A549 (cell line): ENCODE measurements around the gene LRPPRC. TPM values are rescaled to one million over a fixed set of nuclear protein-coding genes. Genes with fewer than 3 reads are reported as not detected.

ENCODE experiments used
- ATAC-seq, 2 experiments: fragments of 200-7000 bp in 1 of 2; fragments of >200 bp in 1 of 2; cut with Nextera tagmentation in 1 of 2; cut with Tn5 transposase in 1 of 2; 3 replicates each; pipeline versions ENCODE4 v1.8.0 to v1.9.1; 2018 to 2020; ENCODE audit warnings: mild to moderate bottlenecking in 1 of 2, moderate library complexity in 1 of 2
- CTCF ChIA-PET: fragments of 300-600 bp; sonication (Branson Sonifier 250); formaldehyde crosslinking; extraction: SDS; loops from one replicate; lab custom pipeline; 2021; ENCODE audit warnings: antibody characterized with exemption, inconsistent platforms; lab: Yijun Ruan, JAX
- POLR2A ChIA-PET: fragments of 350-600 bp; formaldehyde crosslinking; extraction: SDS; loops from one replicate; lab custom pipeline; 2021; ENCODE audit warnings: antibody characterized with exemption, inconsistent platforms; lab: Yijun Ruan, JAX
- DNase-seq, 2 experiments: peaks; one replicate each; pipeline versions ENCODE4 v3.0.0 to v3.0.0-alpha.2; 2011 to 2016; ENCODE audit warnings: low read depth in 1 of 2, low spot score in 1 of 2
- FAIRE-seq: peaks from 2 replicates; lab custom pipeline; 2011; peaks lifted over from hg19 to GRCh38; lab: Jason Lieb, UNC
- H3K27ac ChIP-seq, 2 experiments: fragments of >200 bp; sonication (Bioruptor Twin); formaldehyde crosslinking; 3 replicates each; pipeline ENCODE4 v1.5.1; 2016 to 2017
- H3K4me1 ChIP-seq: fragments of >200 bp; sonication (Bioruptor Twin); formaldehyde crosslinking; 3 replicates; pipeline ENCODE4 v1.6.1; 2016
- H3K4me2 ChIP-seq: fragments of >200 bp; sonication (Bioruptor Twin); formaldehyde crosslinking; 3 replicates; pipeline ENCODE4 v1.6.1; 2016
- H3K4me3 ChIP-seq: fragments of >200 bp; sonication (Bioruptor Twin); formaldehyde crosslinking; 3 replicates; pipeline ENCODE4 v1.5.1; 2016
- H3K9me3 ChIP-seq: fragments of >200 bp; sonication (Bioruptor Twin); formaldehyde crosslinking; 3 replicates; pipeline ENCODE4 v1.6.1; 2016
- CBX8 ChIP-seq: fragments of 200-600 bp; sonication (generic); IDR thresholded peaks from 2 replicates; pipeline ENCODE4 v1.6.1; 2016
- CEBPB ChIP-seq, 2 experiments: fragments of >200 bp in 1 of 2; sonication (Bioruptor Twin) in 1 of 2; formaldehyde crosslinking in 1 of 2; IDR thresholded peaks; 2 replicates each; pipeline ENCODE4 v1.6.1; 2012 to 2016
- CHD4 ChIP-seq: fragments of 200-600 bp; sonication (generic); IDR thresholded peaks from 2 replicates; pipeline ENCODE4 v1.6.1; 2016; ENCODE audit warnings: antibody characterized with exemption, mild to moderate bottlenecking, borderline replicate concordance
- EHMT2 ChIP-seq: fragments of 200-600 bp; sonication (generic); IDR thresholded peaks from 2 replicates; pipeline ENCODE4 v1.6.1; 2016; ENCODE audit warnings: antibody characterized with exemption, low read depth, mild to moderate bottlenecking, moderate library complexity
- EP300 ChIP-seq, 2 experiments: fragments of >200 bp; sonication (Bioruptor Twin); formaldehyde crosslinking; IDR thresholded peaks; 2 replicates in 1 of 2; 3 replicates in 1 of 2; pipeline ENCODE4 v1.6.1; 2016 to 2017
- FOSL2 ChIP-seq, 2 experiments: fragments of 450-650 bp in 1 of 2; fragments of >200 bp in 1 of 2; sonication (Bioruptor Twin) in 1 of 2; formaldehyde crosslinking; IDR thresholded peaks; 2 replicates each; pipeline versions ENCODE4 v1.5.0 to v1.6.1; 2016 to 2020; ENCODE audit warnings: mild to moderate bottlenecking in 1 of 2, moderate library complexity in 1 of 2
- FOXS1 ChIP-seq: fragments of 250-450 bp; sonication (Bioruptor Pico); IDR thresholded peaks from 2 replicates; pipeline ENCODE4 v1.5.0; 2020; ENCODE audit warnings: mild to moderate bottlenecking, moderate library complexity
- HDAC2 ChIP-seq: fragments of 200-600 bp; sonication (generic); IDR thresholded peaks from 2 replicates; pipeline ENCODE4 v1.6.1; 2016
- HOXB5 ChIP-seq: fragments of 250-450 bp; sonication (Bioruptor Pico); IDR thresholded peaks from 2 replicates; pipeline ENCODE4 v1.5.0; 2020; ENCODE audit warnings: mild to moderate bottlenecking, moderate library complexity
- JUNB ChIP-seq: fragments of >200 bp; sonication (Bioruptor Twin); formaldehyde crosslinking; IDR thresholded peaks from 2 replicates; pipeline ENCODE4 v1.6.1; 2016
- KDM1A ChIP-seq: fragments of 200-600 bp; sonication (generic); IDR thresholded peaks from 2 replicates; pipeline ENCODE4 v1.6.1; 2016; ENCODE audit warnings: low read depth, mild to moderate bottlenecking
- MAFK ChIP-seq: fragments of 450-650 bp; IDR thresholded peaks from 2 replicates; pipeline ENCODE4 v1.6.1; 2014; ENCODE audit not compliant: partially characterized antibody
- MAZ ChIP-seq: fragments of 150-350 bp; IDR thresholded peaks from 2 replicates; pipeline ENCODE4 v1.6.1; 2014; ENCODE audit warnings: antibody characterized with exemption, low read depth, low read length, borderline replicate concordance
- MYC ChIP-seq: IDR thresholded peaks from 2 replicates; pipeline ENCODE4 v1.6.1; 2012; ENCODE audit warnings: mild to moderate bottlenecking, inconsistent platforms, low read length, improper control_type of control experiment, borderline replicate concordance
- NFE2L2 ChIP-seq: fragments of 150-350 bp; conservative IDR thresholded peaks from 2 replicates; pipeline ENCODE4 v1.6.1; 2014; ENCODE audit warnings: low read length
- PHF8 ChIP-seq: fragments of 200-600 bp; sonication (generic); IDR thresholded peaks from 2 replicates; pipeline ENCODE4 v1.6.1; 2016; ENCODE audit warnings: low read depth, mild to moderate bottlenecking, antibody characterized with exemption, moderate library complexity, borderline replicate concordance
- POLR2A ChIP-seq: IDR thresholded peaks from 2 replicates; pipeline ENCODE4 v1.6.1; 2012; ENCODE audit warnings: mild to moderate bottlenecking, low read length
- POLR2AphosphoS2 ChIP-seq: conservative IDR thresholded peaks from 2 replicates; pipeline ENCODE4 v1.6.1; 2012; ENCODE audit warnings: low read length, improper control_type of control experiment, inconsistent platforms
- RARB ChIP-seq: fragments of 250-450 bp; sonication (Bioruptor Pico); IDR thresholded peaks from 2 replicates; pipeline ENCODE4 v1.8.0; 2021; ENCODE audit warnings: mild to moderate bottlenecking, moderate library complexity
- ZC3H11A ChIP-seq: fragments of 450-650 bp; IDR thresholded peaks from 2 replicates; pipeline ENCODE4 v1.6.1; 2014; ENCODE audit warnings: antibody characterized with exemption, mild to moderate bottlenecking
- ZNF302 ChIP-seq: fragments of 250-450 bp; sonication (Bioruptor Pico); IDR thresholded peaks from 2 replicates; pipeline ENCODE4 v1.9.0; 2021; ENCODE audit warnings: inconsistent platforms, mild to moderate bottlenecking, moderate library complexity
- WGBS: methylation state at CpG from one replicate; pipeline ENCODE4 v1.1.6; 2017; ENCODE audit errors: missing lambda C conversion rate; 5-methylcytosine and 5-hydroxymethylcytosine counted together
- polyA plus RNA-seq, 4 experiments: library from polyadenylated mRNA; depleted of rRNA in 3 of 4; stranded (reverse); fragments of >200 nt; fragmentation: RNase III in 1 of 4; extraction: RNeasy Plus Mini Kit Qiagen cat#74134 plus additional on column Dnase treatment in 1 of 4; gene quantifications; 2 replicates in 3 of 4; 3 replicates in 1 of 4; pipeline ENCODE4 v1.2.3, GENCODE V29; 2011 to 2017
- TF ChIP-seq, protein P1 (sequence below): fragments of 250-450 bp; sonication (Bioruptor Pico); IDR thresholded peaks from 2 replicates; pipeline ENCODE4 v1.5.0; 2020; ENCODE audit warnings: low read depth, mild to moderate bottlenecking, moderate library complexity
- TF ChIP-seq, protein P2 (sequence below): fragments of 250-450 bp; sonication (Bioruptor Pico); IDR thresholded peaks from 2 replicates; pipeline ENCODE4 v1.5.0; 2021; ENCODE audit warnings: mild to moderate bottlenecking, moderate library complexity, borderline replicate concordance
- TF ChIP-seq, protein P3 (sequence below): fragments of >200 bp; sonication (Bioruptor Twin); formaldehyde crosslinking; IDR thresholded peaks from 2 replicates; pipeline ENCODE4 v1.6.1; 2016
- TF ChIP-seq, protein P4 (sequence below): fragments of >200 bp; sonication (Bioruptor Twin); formaldehyde crosslinking; IDR thresholded peaks from 3 replicates; pipeline ENCODE4 v1.6.1; 2016
- TF ChIP-seq, protein P5 (sequence below): IDR thresholded peaks from 2 replicates; pipeline ENCODE4 v1.6.1; 2012; ENCODE audit warnings: low read depth, borderline replicate concordance
- TF ChIP-seq, protein P6 (sequence below): fragments of 450-650 bp; IDR thresholded peaks from 2 replicates; pipeline ENCODE4 v1.6.1; 2014; ENCODE audit warnings: antibody characterized with exemption
- TF ChIP-seq, protein P7 (sequence below): IDR thresholded peaks from 2 replicates; pipeline ENCODE4 v1.6.1; 2012

The LRPPRC gene
- polyA plus RNA-seq, 2 of the 4 experiments (the other 2 are of a cell fraction) = 84.6 to 269 TPM

DNA sequence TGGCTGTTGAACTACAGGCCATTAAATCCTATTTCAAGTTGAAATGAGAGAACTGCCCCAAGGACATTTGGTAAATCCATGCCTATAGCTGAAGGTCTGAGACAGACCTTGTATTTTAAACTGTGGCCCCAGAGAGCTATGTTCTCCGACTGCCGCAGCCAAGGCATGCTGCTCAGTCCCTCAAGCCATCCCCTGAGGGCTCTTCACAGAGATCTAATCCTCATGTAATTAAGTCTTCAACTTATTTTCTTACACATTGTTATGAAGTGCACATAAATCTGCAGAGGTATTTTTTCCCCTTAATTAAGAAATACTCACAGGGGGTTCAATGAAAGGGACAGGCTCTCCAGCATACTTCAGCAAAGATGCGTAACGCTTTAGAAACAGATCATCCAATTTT lies 106.4 kb downstream of the LRPPRC start:
- POLR2A ChIA-PET = no interaction called here
- DNase-seq = no peak
- no peak overlapping the region for H3K4me2 ChIP-seq
- 99% methylated on average over 4 of the region's 4 CpGs for WGBS
- TF ChIP-seq CHD4 = no peak
- no peak for TF ChIP-seq JUNB
- no peak for TF ChIP-seq ZNF302 (CRISPR knock-in tag)
- TF ChIP-seq, all 56 proteins: peak for 0
- FAIRE-seq (no peak), ATAC-seq (no peak)
- Histone ChIP-seq H3K4me3 (no peak overlapping the region), H3K4me1 (no peaks in the 10 kb centered on the region; the same call in 2 of the 3 replicates), H3K27ac (no peak overlapping the region), H3K9me3 (no peaks in the 10 kb centered on the region)
- CTCF ChIA-PET = interaction anchor here (3.2 kb wide), 1 partner anchor 12 kb away, joined by 18 read pairs; no protein-coding TSS in a partner anchor

DNA sequence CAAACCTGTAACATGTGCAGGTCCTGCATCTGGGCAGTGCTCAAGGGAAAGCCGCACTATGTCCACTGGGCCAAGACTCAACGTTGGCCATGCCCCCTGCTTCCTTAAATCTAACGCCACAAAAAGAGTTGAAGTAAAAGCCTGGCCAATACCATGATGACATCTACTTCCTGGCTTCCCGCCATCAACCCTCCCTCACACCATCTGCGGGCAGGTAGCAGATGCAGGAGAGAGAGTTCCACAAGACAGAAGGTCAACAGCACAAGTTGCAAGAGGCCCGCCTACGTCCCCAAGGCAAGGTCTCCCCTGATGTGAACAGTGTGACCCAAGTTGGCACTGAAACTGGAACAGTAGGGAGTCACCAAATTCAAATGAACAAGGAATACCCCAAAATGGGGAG lies 108.6 kb downstream of the LRPPRC start:
- TF ChIP-seq HDAC2 (no peak), HOXB5 (no peak), FOSL2 (IDR thresholded peaks at IDR 0.05) (no peak), FOSL2 (CRISPR knock-in tag; IDR thresholded peaks at IDR 0.05) (no peak), MAZ (no peak), KDM1A (no peak)
- TF ChIP-seq, protein P1, sequence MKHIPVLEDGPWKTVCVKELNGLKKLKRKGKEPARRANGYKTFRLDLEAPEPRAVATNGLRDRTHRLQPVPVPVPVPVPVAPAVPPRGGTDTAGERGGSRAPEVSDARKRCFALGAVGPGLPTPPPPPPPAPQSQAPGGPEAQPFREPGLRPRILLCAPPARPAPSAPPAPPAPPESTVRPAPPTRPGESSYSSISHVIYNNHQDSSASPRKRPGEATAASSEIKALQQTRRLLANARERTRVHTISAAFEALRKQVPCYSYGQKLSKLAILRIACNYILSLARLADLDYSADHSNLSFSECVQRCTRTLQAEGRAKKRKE = no peak
- TF ChIP-seq, protein P2, sequence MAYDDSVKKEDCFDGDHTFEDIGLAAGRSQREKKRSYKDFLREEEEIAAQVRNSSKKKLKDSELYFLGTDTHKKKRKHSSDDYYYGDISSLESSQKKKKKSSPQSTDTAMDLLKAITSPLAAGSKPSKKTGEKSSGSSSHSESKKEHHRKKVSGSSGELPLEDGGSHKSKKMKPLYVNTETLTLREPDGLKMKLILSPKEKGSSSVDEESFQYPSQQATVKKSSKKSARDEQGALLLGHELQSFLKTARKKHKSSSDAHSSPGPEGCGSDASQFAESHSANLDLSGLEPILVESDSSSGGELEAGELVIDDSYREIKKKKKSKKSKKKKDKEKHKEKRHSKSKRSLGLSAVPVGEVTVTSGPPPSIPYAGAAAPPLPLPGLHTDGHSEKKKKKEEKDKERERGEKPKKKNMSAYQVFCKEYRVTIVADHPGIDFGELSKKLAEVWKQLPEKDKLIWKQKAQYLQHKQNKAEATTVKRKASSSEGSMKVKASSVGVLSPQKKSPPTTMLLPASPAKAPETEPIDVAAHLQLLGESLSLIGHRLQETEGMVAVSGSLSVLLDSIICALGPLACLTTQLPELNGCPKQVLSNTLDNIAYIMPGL = no peak
- TF ChIP-seq, protein P3, sequence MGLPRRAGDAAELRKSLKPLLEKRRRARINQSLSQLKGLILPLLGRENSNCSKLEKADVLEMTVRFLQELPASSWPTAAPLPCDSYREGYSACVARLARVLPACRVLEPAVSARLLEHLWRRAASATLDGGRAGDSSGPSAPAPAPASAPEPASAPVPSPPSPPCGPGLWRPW = no peak
- TF ChIP-seq, protein P4, sequence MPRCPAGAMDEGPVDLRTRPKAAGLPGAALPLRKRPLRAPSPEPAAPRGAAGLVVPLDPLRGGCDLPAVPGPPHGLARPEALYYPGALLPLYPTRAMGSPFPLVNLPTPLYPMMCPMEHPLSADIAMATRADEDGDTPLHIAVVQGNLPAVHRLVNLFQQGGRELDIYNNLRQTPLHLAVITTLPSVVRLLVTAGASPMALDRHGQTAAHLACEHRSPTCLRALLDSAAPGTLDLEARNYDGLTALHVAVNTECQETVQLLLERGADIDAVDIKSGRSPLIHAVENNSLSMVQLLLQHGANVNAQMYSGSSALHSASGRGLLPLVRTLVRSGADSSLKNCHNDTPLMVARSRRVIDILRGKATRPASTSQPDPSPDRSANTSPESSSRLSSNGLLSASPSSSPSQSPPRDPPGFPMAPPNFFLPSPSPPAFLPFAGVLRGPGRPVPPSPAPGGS = no peak
- no peaks in the 10 kb centered on the region for H3K9me3 ChIP-seq
- no peak overlapping the region for H3K4me2 ChIP-seq
- H3K4me1 ChIP-seq = peaks cover 5% of the 10 kb centered on the region
- ChIA-PET POLR2A (no interaction called here), CTCF (interaction anchor here (1.5 to 3.2 kb wide), 3 partner anchors 9 to 12 kb away, joined by 3 to 18 read pairs (median 7); no protein-coding TSS in a partner anchor)
- no peak overlapping the region for H3K27ac ChIP-seq
- no peak overlapping the region for H3K4me3 ChIP-seq
- DNase-seq (no peak), ATAC-seq (no peak), FAIRE-seq (no peak)
- 92% methylated on average over 7 of the region's 7 CpGs for WGBS

DNA sequence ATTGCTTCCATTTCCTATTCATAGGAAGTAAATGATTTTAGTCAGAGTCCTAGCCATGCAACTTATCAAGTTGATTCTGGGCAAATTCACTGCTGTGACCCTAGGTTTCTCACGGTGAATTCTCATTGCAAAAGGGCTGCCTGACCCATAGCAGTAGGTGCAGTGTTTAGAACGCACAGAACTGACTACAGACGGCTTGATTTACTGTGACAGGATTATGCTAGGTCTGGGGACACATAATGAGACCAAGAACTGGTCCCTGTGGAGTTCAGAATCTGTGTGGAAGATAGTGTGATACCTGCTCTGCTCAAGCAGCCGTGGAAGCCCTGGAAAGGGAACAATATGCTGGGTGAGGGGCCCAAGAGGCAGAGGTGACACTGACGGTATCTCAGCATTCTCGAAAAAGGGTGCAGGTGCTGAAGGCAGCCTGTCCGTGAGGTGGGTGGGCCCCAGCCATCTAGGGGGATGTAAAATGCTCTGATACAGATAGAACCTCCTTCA lies 110.6 kb downstream of the LRPPRC start:
- ChIA-PET POLR2A (no interaction called here), CTCF (interaction anchor here (1.4 to 3.2 kb wide), 3 partner anchors 10 to 12 kb away, joined by 3 to 12 read pairs (median 7); no protein-coding TSS in a partner anchor)
- Histone ChIP-seq H3K4me1 (peaks cover 16% of the 10 kb centered on the region), H3K4me3 (no peak overlapping the region), H3K4me2 (no peak overlapping the region), H3K9me3 (no peaks in the 10 kb centered on the region), H3K27ac (no peak overlapping the region)
- 86% methylated on average over 7 of the region's 7 CpGs for WGBS
- ATAC-seq (no peak; a peak in 1 of 6 replicates), FAIRE-seq (no peak), DNase-seq (no peak)
- TF ChIP-seq, protein P5, sequence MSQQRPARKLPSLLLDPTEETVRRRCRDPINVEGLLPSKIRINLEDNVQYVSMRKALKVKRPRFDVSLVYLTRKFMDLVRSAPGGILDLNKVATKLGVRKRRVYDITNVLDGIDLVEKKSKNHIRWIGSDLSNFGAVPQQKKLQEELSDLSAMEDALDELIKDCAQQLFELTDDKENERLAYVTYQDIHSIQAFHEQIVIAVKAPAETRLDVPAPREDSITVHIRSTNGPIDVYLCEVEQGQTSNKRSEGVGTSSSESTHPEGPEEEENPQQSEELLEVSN = no peak
- no peak for TF ChIP-seq POLR2A
- TF ChIP-seq, protein P4 = no peak
- no peak for TF ChIP-seq ZC3H11A
- TF ChIP-seq CHD4 = no peak
- no peak for TF ChIP-seq FOXS1 (CRISPR knock-in tag)
- no peak for TF ChIP-seq EHMT2
- TF ChIP-seq POLR2AphosphoS2 = no peak
- no peak for TF ChIP-seq ZNF302 (CRISPR knock-in tag)
- TF ChIP-seq NFE2L2 = no peak
- TF ChIP-seq RARB (CRISPR knock-in tag) = no peak
- TF ChIP-seq MAFK = no peak
- no peak for TF ChIP-seq CBX8
- TF ChIP-seq, protein P6, sequence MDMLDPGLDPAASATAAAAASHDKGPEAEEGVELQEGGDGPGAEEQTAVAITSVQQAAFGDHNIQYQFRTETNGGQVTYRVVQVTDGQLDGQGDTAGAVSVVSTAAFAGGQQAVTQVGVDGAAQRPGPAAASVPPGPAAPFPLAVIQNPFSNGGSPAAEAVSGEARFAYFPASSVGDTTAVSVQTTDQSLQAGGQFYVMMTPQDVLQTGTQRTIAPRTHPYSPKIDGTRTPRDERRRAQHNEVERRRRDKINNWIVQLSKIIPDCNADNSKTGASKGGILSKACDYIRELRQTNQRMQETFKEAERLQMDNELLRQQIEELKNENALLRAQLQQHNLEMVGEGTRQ = no peak
- TF ChIP-seq JUNB = no peak
- TF ChIP-seq EP300 (IDR thresholded peaks at IDR 0.05) = no peak
- TF ChIP-seq, protein P7, sequence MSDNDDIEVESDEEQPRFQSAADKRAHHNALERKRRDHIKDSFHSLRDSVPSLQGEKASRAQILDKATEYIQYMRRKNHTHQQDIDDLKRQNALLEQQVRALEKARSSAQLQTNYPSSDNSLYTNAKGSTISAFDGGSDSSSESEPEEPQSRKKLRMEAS = no peak
- no peak for TF ChIP-seq MYC
- no peak for TF ChIP-seq PHF8
- no peak for TF ChIP-seq CEBPB (IDR thresholded peaks at IDR 0.05)
